ENCODE data around the gene SETBP1.

DNA sequence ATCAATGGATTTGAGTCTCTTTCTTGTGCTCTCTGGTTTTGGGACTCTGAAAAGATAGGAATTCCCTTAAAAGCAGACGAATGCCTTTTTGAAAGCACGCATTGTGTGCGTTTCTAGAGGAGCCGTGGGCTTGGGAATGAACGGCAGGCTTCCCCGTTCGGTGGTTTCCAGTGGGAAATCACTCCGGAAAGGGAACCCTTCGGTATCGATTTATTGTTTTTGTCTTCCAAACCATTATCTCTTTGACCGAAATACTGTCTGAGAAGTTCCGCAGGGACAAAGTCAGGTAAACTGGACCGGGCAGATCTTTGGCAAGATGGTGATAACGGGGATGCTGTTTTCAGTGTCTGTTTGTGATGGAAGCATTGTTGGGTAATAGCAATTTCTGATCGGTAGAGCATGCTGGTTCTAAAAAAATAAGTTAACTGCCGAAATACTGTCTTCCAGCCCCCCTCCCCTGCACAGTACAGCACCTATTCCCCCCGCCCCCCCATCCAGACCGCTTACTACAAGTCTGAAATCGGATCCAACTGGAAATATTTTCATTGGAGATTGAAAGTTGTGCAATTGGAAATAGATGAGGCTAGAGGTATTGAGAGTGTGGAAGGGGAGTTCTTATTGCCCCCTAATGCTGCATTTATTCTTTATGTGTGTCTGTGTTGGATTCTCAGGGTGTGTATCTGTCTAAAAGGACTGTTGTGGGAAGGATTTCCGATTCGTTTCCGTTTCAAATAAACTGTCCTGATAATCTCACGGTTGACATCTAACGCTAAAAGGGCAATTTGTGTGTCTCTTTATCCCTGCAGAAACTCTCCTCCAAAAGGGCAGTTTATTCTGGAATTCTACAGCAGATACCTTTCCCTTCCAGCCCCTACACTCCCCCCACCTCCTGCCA lies 635 bp downstream of the SETBP1 start:
- TF ChIP-seq CTCF (IDR thresholded peaks at IDR 0.05) (no peak), POLR2A (IDR thresholded peaks at IDR 0.05) (no peak)
